ENCODE results near the gene PTRH2. TPM values are rescaled to one million over a fixed set of nuclear protein-coding genes. Genes with fewer than 3 reads are reported as not detected.
"Not testable (repeated sequence)": the region's sequence is repeated elsewhere in the genome, so short reads cannot be mapped to it uniquely, and the experiment has no call there.

The PTRH2 gene
- total and polyA plus RNA-seq, 4 donors, result 10.5 to 66.0 (median 29.1) TPM

- no peak overlapping the region for H3K27ac ChIP-seq (ENCODE audit: low read depth in 1 of 2, low read length in 1 of 2)
- peaks cover 22 to 60% (median 37%) of the 10 kb centered on the region in 4 donors for H3K36me3 ChIP-seq (ENCODE audit: control insufficient read depth in 4 of 4, insufficient read depth in 4 of 4, low read length in 4 of 4)
- H3K4me3 ChIP-seq, result no peak overlapping the region
- ATAC-seq (ENCODE audit: insufficient read depth, low FRiP score), result no peak
- WGBS, 2 donors, result 68 to 79% methylated on average over 5 of the region's 5 CpGs
- H3K27me3 ChIP-seq (ENCODE audit: control insufficient read depth in 3 of 3, insufficient read depth in 3 of 3, low read length in 2 of 3), result no peaks in the 10 kb centered on the region
- no peak for DNase-seq
- TF ChIP-seq CTCF (IDR thresholded peaks at IDR 0.05; ENCODE audit: control extremely low read depth, extremely low read depth), result no peak
- no peaks in the 10 kb centered on the region for H3K4me1 ChIP-seq (ENCODE audit: control insufficient read depth in 5 of 5, insufficient read depth in 5 of 5, low read length in 5 of 5)
- no peaks in the 10 kb centered on the region for H3K9me3 ChIP-seq (ENCODE audit: control insufficient read depth in 4 of 4, insufficient read depth in 3 of 4, low read length in 3 of 4)
- H3K9ac ChIP-seq (ENCODE audit: insufficient read depth in 1 of 2, low read length in 2 of 2), result no peak overlapping the region
Observed at GRCh38 chr17:59666235-59666634, 41.0 kb downstream of the PTRH2 start.

- WGBS, 2 donors, result 46 to 76% methylated on average over 7 of the region's 7 CpGs
- H3K27ac ChIP-seq (ENCODE audit: low read depth in 1 of 2, low read length in 1 of 2); H3K27me3 ChIP-seq (ENCODE audit: control insufficient read depth in 3 of 3, insufficient read depth in 3 of 3, low read length in 2 of 3); DNase-seq; H3K9me3 ChIP-seq (ENCODE audit: control insufficient read depth in 4 of 4, insufficient read depth in 3 of 4, low read length in 3 of 4); H3K9ac ChIP-seq (ENCODE audit: insufficient read depth in 1 of 2, low read length in 2 of 2); H3K4me1 ChIP-seq (ENCODE audit: control insufficient read depth in 5 of 5, insufficient read depth in 5 of 5, low read length in 5 of 5); ATAC-seq (ENCODE audit: insufficient read depth, low FRiP score); H3K4me3 ChIP-seq: not testable (repeated sequence)
- peaks cover 25 to 62% (median 35%) of the 10 kb centered on the region in 4 donors for H3K36me3 ChIP-seq (ENCODE audit: control insufficient read depth in 4 of 4, insufficient read depth in 4 of 4, low read length in 4 of 4)
Observed at GRCh38 chr17:59656624-59657023, 50.6 kb downstream of the PTRH2 start.

- Histone ChIP-seq H3K9ac (ENCODE audit: insufficient read depth in 1 of 2, low read length in 2 of 2) (no peak overlapping the region), H3K4me3 (no peak overlapping the region), H3K4me1 (ENCODE audit: control insufficient read depth in 5 of 5, insufficient read depth in 5 of 5, low read length in 5 of 5) (no peaks in the 10 kb centered on the region), H3K27ac (ENCODE audit: low read depth in 1 of 2, low read length in 1 of 2) (no peak overlapping the region), H3K27me3 (ENCODE audit: control insufficient read depth in 3 of 3, insufficient read depth in 3 of 3, low read length in 2 of 3) (no peaks in the 10 kb centered on the region), H3K36me3 (ENCODE audit: control insufficient read depth in 4 of 4, insufficient read depth in 4 of 4, low read length in 4 of 4) (peaks cover 23 to 68% (median 50%) of the 10 kb centered on the region in 4 donors), H3K9me3 (ENCODE audit: control insufficient read depth in 4 of 4, insufficient read depth in 3 of 4, low read length in 3 of 4) (peaks cover 0 to 8% (median 2%) of the 10 kb centered on the region in 4 donors)
- DNase-seq (no peak), ATAC-seq (ENCODE audit: insufficient read depth, low FRiP score) (no peak)
- no peak for TF ChIP-seq CTCF (IDR thresholded peaks at IDR 0.05; ENCODE audit: control extremely low read depth, extremely low read depth)
- WGBS, 2 donors, result 81 to 88% methylated on average over 2 of the region's 2 CpGs
Observed at GRCh38 chr17:59652119-59652518, 55.1 kb downstream of the PTRH2 start.

- Histone ChIP-seq H3K4me1 (ENCODE audit: control insufficient read depth in 5 of 5, insufficient read depth in 5 of 5, low read length in 5 of 5) (peaks cover 0 to 4% (median 0%) of the 10 kb centered on the region in 5 donors), H3K27ac (ENCODE audit: low read depth in 1 of 2, low read length in 1 of 2) (no peak overlapping the region), H3K9ac (ENCODE audit: insufficient read depth in 1 of 2, low read length in 2 of 2) (no peak overlapping the region), H3K27me3 (ENCODE audit: control insufficient read depth in 3 of 3, insufficient read depth in 3 of 3, low read length in 2 of 3) (no peaks in the 10 kb centered on the region), H3K4me3 (no peak overlapping the region), H3K36me3 (ENCODE audit: control insufficient read depth in 4 of 4, insufficient read depth in 4 of 4, low read length in 4 of 4) (peaks cover 19 to 64% (median 49%) of the 10 kb centered on the region in 4 donors), H3K9me3 (ENCODE audit: control insufficient read depth in 4 of 4, insufficient read depth in 3 of 4, low read length in 3 of 4) (peaks cover 0 to 8% (median 2%) of the 10 kb centered on the region in 4 donors)
- ATAC-seq (ENCODE audit: insufficient read depth, low FRiP score) (no peak), DNase-seq (no peak)
- TF ChIP-seq CTCF (IDR thresholded peaks at IDR 0.05; ENCODE audit: control extremely low read depth, extremely low read depth), result no peak
Observed at GRCh38 chr17:59651346-59651745, 55.9 kb downstream of the PTRH2 start.
